Measurements from ENCODE around the gene LCNL1.

The LCNL1 gene

DNA sequence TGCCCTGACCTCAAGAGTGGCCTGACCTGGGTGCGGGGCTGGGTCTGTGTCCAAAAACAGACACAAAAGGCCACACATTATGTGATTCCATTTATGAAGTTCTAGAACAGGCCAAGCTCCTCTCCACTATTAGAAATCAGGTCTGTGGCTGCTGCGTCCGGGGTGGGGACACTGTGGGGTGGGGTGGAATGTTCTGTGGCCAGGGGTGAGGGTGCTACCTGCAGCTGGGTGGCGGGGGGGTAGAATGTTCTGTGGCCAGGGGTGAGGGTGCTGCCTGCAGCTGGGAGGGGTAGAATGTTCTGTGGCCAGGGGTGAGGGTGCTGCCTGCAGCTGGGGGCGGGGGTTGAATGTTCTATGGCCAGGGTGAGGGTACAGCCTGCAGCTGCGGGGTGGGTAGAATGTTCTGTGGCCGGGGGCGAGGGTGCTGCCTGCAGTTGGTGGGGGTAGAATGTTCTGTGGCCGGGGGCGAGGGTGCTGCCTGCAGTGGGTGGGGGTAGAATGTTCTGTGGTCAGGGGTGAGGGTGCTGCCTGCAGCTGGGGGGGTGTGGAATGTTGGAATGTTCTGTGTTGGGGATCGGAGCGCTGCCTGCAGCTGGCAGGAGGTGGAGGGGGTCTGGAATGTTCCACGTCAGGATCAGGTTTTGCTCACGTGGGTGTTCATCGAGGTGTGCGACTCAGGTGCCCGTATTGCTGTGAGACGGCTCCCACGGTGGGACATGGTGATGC, 22.4 kb upstream of the LCNL1 start:
- DNase-seq (ENCODE audit: low read depth) = no peak

- DNase-seq (ENCODE audit: low read depth) = no peak
Observed at GRCh38 chr9:136960938-136961275, 21.9 kb upstream of the LCNL1 start.

- DNase-seq (ENCODE audit: low read depth) = no peak
Observed at GRCh38 chr9:136961279-136962065, 21.3 kb upstream of the LCNL1 start.

GRCh38 chr9:136962163-136962562, 20.6 kb upstream of the LCNL1 start:
- DNase-seq (ENCODE audit: low read depth) = no peak

DNA sequence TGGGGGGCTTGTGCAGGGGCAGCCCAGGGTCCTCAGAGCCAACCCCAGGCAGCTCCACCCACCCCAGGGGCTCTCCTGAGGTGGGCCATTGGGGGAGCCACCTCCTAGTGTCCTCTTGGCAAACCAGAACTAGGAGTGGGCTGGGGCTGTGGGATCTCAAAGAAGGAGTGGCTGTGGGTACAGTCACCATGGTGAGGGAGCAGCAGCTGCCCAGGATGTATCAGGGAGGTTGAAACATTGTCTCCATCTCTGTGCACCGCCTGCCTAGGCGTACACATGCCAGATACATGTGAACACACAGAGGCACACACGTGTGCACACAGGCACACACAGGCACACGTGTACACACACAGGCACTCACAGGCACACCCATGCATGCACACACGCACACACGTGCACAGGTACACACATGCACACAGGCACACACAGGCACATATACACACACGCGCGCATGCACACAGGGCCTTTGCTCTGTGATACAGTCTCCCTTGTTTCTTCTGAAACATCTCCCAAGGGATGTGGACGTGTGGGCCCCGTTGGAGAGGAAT, 20.0 kb upstream of the LCNL1 start:
- no peak for DNase-seq (ENCODE audit: low read depth)

DNA sequence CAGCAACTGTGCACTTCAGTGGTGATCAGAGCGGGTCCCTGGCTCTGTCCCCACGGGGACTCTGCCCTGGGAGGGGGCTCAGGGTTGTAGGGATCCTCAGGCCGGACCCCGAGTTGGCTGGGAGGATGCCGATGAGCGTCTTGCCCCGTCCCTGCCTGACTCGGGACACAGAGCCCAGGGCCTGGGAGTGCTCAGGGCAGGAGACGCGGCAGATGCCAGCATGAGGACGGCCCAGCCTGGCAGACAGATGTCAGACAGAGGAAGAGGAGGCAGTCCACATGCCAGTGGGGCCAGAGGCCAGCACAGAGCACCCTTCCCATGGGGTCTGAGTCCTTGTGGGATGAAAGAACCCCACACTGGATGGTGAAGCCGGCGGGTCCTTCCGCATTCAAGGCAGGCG, 19.5 kb upstream of the LCNL1 start:
- no peak for DNase-seq (ENCODE audit: low read depth)

DNA sequence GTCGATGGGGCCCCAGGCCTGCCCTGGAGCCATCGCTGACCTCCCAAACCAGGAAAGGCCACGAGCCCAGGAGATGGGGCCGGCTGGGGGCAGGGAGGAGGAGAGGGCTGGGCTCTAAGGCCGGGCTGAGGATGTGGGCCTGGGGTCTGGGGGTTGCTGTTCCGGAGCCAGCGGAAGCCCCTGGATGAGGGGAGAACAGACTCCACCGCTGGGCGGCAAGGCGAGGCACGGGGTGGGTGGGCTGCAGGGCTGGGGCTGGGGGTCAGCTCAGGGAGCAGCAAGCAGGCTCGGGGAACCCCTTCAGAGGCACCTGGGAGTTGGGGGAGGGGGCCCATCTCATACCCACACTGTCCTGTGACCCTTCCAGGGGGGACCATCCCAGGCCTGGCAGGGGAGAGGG, 19.0 kb upstream of the LCNL1 start:
- no peak for DNase-seq (ENCODE audit: low read depth)

DNA sequence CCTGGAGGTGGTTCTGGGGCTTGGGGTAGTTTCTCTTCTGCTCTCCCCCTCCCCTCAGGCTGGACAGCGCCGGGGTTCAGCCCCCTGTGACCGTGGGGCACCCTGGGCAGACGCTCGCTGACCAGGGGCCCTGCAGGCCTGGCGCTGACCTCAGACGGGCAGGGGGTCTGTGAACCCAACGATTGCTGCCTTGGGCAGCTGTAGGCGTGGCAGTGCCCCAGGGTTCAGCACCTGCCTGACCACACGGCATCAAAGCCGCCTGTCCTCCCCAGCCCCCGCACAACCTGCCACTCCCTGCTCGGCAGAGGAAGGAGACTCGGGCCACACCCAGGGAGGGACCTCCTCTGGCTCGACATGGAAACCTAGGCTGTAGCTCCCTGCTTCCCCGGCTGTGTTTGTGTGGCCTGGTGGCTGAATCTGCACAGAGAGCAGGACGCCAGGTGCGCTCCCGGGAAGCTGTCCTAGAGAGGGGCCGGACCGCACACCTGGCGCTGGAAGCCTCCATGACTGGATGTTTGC, 18.6 kb upstream of the LCNL1 start:
- DNase-seq (ENCODE audit: low read depth) = no peak

- no peak for DNase-seq (ENCODE audit: low read depth)
Observed at GRCh38 chr9:136964833-136965422, 17.9 kb upstream of the LCNL1 start.

DNA sequence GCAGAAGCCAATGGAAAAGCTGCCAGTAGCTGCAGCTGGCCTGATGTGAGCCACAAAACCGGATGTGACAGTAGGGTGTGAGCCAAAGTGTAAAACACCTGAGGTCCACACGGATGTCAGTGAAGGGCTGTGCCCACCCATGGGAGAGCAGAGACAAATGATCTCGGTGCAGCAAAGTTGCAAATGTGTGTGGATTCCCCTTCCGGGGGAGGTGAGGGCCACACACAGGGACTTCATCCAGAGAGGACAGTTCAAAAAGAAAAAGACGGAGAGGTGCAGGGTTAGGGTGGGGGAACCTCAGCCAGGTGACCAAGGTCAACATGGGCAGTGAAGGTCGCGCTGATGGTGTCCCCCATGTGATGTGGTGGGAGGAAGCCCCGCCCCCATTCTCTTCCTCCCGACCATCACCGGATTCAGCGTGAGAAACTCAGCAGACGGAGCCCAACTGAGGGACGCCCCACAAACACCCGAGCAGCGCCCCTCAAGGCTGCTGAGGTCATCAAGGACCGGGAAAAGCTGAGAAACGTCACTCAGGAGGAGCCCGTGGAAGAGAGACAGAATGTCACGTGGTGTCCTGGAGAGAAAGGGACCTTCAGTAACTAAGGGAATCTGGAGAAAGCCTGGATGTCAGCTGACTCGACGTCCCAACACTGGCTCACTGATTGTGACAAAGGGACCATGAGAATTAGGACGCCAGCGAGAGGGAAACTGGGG, 16.9 kb upstream of the LCNL1 start:
- no peak for DNase-seq (ENCODE audit: low read depth)

GRCh38 chr9:136968333-136969127, 14.3 kb upstream of the LCNL1 start:
- no peak for DNase-seq (ENCODE audit: low read depth)

DNA sequence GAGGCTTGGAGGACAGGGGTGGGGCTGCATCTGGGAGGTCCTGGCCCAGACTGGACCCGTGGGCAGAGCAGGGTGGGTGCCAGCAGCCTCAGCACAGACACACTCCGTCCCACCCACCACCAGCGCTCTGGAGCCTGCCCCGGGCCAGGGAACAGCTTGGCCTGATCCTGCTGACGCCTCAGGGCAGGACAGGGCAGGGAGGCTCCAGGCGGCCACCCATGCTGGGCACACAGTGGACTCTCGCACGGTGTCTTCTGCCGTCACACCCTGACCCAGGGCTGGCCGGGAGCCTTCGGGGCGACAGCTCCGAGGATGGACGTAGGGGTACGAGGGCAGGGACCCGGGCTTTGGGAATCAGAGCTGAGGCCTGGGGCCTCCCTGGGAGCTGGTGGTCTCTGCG, 13.6 kb upstream of the LCNL1 start:
- no peak for DNase-seq (ENCODE audit: low read depth)

DNA sequence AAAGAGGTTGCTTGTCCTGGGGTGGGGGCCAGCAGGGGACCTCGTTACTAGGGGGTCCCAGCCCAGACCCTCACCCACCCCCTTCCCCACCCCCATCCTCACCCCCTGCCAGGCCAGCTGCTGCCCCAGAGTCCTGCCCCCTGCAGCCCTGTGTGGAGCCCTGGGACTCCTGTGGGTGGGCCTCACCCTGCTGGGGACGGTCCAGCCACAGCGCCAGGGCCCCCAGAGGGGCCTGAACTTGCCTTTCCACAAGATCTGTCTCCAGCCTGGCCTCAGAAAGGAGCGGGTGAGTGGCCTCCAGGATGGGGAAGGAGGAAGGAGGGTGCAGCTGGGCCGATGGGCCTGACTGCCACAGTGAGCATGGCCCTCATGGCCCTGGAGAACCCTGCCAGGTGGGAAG, 13.0 kb upstream of the LCNL1 start:
- no peak for DNase-seq (ENCODE audit: low read depth)

GRCh38 chr9:136970361-136970760, 12.4 kb upstream of the LCNL1 start:
- DNase-seq (ENCODE audit: low read depth) = no peak

DNA sequence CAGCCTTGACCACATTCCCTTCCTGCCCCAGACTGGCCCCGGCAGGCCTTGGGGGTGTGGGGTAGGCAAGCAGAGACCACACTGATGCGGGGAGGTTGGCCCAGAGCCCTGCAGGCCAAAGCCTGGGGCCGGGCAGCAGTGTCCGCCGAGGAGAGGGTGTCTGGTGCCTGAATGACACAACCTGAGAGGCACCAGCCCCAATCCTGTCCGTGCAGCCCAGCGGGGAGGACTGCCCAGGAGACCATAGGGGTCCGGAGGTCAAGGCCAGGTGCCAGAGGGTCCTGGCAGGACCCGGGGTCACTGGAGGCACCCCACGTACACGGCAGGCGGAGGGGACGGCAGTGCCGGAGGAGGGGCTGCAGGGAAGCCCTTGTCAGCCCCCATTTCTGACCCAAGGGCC, 11.0 kb upstream of the LCNL1 start:
- DNase-seq (ENCODE audit: low read depth) = no peak

- DNase-seq (ENCODE audit: low read depth) = no peak
Observed at GRCh38 chr9:136972335-136972734, 10.5 kb upstream of the LCNL1 start.

DNA sequence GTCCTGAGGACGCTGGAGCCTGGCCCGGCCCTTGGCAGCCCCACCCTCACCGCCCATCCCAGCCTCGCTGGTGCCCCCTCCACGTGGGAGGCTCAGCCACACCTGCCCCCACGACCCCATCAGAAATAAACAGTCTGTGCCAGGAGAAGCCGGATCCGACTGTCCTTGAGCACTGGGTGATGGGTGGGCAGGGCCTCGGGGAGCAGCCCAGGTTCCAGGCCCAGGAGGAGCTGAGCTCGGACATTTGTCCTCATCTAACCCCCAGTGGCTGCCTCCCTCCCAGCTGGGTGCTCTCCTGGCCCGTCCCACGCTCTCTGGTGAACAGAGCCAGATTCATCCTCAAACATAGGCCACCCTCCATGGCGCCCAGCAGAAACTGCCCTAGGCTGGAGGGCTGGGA, 10.1 kb upstream of the LCNL1 start:
- no peak for DNase-seq (ENCODE audit: low read depth)

GRCh38 chr9:136973618-136974617, 8.9 kb upstream of the LCNL1 start:
- no peak for DNase-seq (ENCODE audit: low read depth)

DNA sequence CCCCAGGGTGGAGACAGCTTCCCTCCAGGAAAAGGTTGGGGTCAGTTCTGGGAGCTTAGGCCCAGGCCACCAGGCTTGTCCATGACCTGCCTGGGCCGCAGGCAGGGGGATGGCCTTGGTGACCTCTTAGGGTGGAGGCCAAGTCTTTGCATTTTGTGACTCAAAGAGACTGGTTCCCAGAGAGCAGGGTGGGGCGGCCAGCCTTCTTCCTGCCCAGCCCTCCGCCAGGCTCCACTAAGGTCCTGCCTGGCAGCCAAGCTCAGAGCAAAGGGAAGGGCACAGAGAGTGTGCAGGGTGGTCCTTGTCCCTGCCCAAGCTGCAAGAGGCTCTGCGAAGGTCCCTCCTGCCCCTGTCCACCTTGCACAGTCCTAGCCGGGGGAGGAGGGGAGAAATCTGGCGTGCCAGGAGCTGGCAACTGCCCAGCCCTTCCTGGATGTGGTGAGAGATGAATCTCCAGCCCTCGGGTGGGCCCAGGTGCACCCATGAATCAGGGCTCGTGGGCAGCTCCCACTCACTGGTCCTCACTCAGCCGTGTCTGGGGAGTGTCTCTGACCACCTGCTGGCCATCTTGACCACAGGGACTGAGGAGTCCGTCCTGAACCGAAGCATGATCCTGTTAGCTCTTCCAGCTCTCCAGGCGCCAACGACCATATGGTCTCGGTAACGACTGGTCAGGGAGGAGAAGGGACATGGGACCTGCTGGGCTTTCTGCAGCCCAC, 7.8 kb upstream of the LCNL1 start:
- no peak for DNase-seq (ENCODE audit: low read depth)

All from HS-27A (cell line).